Stomach (tissue), 4 donors: ENCODE measurements around the gene G2E3.

Experiments used
- CTCF ChIP-seq, 7 experiments: fragments of 450-650 bp in 4 of 7; fragments of 200-600 bp in 3 of 7; sonication (generic) in 3 of 7; IDR thresholded peaks; one replicate each; pipeline ENCODE4 v1.5.1; 2016 to 2019; ENCODE audit warnings: antibody characterized with exemption in 7 of 7, control low read depth in 2 of 7, mild to moderate bottlenecking in 1 of 7
- POLR2A ChIP-seq, 4 donors: fragments of 450-650 bp; IDR thresholded peaks; one replicate each; pipeline ENCODE4 v1.6.1; 2016; ENCODE audit warnings: antibody characterized with exemption in 4 of 4, control low read depth in 2 of 4, mild to moderate bottlenecking in 1 of 4, moderate library complexity in 1 of 4

- TF ChIP-seq CTCF (IDR thresholded peaks at IDR 0.05) (no peak), POLR2A (IDR thresholded peaks at IDR 0.05) (no peak)
Measured at GRCh38 chr14:30525833-30526232, 33.1 kb upstream of the G2E3 start.
